Epithelial cell of proximal tubule (primary cell): ENCODE measurements around the gene CCDC138. TPM values are rescaled to one million over a fixed set of nuclear protein-coding genes. Genes with fewer than 3 reads are reported as not detected.

Experiments
- DNase-seq: peaks from one replicate; pipeline ENCODE4 v3.0.0-alpha.2; 2011; ENCODE audit warnings: low read depth
- H3K4me3 ChIP-seq: 2 replicates; pipeline ENCODE4 v1.5.1; 2011; ENCODE audit warnings: low read depth, mild to moderate bottlenecking, low read length
- CTCF ChIP-seq: conservative IDR thresholded peaks from 2 replicates; pipeline ENCODE4 v1.5.1; 2012; ENCODE audit warnings: low read depth, mild to moderate bottlenecking, low read length
- total RNA-seq: library from RNA; depleted of rRNA; stranded (reverse); fragments of >200 nt; gene quantifications from 2 replicates; pipeline ENCODE4 v1.2.3, GENCODE V29; 2015

The CCDC138 gene
- total RNA-seq, 1 donor from 2014 or later: 9.7 TPM

- H3K4me3 ChIP-seq: no peak overlapping the region
- TF ChIP-seq CTCF: no peak
- no peak for DNase-seq
Measured at GRCh38 chr2:108916796-108917421, 130.3 kb downstream of the CCDC138 start.

GRCh38 chr2:108917526-108917925, 131.0 kb downstream of the CCDC138 start:
- TF ChIP-seq CTCF: no peak
- no peak for DNase-seq
- no peak overlapping the region for H3K4me3 ChIP-seq

GRCh38 chr2:108918156-108918874, 131.7 kb downstream of the CCDC138 start:
- TF ChIP-seq CTCF: no peak
- DNase-seq: no peak
- H3K4me3 ChIP-seq: no peak overlapping the region

DNA sequence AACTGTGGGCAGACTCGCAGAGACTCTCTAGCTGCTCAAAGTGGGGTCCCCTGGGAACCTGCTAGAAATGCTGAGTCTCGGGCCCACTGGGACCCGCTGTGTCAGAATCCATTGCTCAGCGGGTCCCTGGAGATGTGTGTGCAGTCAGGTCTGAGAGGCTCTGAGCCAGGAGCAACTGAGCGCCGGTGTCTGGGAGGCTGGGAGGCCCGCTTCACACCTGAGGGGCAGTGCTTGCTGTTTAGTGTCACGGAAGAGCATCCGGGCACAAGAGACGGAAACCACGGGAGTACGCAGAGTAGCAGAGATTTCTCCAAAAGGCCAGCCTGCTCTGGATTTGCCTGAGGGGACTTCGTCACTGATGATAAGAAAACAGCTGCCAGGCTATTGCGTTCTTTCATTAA, 132.4 kb downstream of the CCDC138 start:
- H3K4me3 ChIP-seq: no peak overlapping the region
- no peak for DNase-seq
- no peak for TF ChIP-seq CTCF

DNA sequence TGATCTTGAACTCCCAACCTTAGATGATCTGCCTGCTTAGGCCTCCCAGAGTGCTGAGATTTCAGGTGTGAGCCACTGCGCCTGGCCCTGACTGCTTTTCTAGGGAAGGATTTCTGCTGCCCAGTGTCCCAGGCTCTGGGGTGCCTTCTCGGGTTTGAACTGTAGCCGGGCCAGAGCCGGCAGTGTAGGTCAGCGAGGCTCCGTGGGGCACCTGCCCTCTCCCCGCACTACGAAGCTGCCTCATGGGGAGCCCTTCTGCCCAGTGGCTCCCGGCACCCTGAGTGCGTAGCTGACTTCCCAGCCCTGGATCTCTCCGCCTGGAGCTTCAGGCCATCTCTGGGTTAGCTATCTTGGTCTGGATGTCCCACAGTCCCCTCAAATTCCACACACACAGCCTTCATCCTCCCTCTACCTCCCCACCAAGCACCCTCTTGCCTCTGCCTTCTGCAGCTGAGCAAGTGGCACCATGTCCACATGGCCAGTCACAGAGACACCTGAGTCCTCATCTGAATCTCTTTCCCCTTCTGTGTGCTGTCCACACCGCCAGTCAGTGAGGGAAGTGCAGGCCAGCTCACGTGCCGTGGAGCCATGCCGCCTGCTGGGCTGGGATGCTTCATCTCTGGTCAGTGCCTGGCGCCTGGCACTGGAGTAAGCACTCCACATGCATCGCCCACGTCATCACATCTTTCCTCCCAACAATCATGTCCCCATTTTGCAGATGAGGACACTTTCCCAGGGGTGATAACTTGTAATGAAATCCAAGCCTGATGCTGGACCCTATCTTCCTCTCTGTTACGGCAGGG, 133.2 kb downstream of the CCDC138 start:
- H3K4me3 ChIP-seq: no peak overlapping the region
- no peak for DNase-seq
- TF ChIP-seq CTCF: no peak

DNA sequence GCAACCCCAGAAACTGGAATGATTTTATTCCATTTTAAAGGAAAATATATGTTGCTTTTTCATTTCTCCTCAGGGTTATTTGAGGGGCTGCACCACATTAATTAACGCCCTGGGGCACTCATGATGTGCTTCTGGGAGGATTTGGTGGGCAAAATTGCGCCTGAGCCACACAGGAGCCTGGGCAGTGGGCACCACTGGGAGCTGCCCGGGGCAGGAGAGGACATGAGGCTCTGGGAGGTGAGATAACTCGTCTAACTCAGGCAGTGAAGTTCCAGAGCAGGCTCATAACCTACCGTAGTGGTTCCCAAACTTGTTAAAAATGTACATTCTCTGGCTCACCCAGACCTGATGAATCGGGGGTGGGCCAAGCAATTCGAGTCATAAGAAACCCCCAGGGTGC, 134.1 kb downstream of the CCDC138 start:
- no peak for DNase-seq
- TF ChIP-seq CTCF: no peak
- no peak overlapping the region for H3K4me3 ChIP-seq
